ENCODE results near the gene LONRF3. TPM values are rescaled to one million over a fixed set of nuclear protein-coding genes. Genes with fewer than 3 reads are reported as not detected.

LONRF3 gene
- polyA plus RNA-seq, 1 donor (not counting 4 experiments of a cell fraction or from before 2014, with no cell fraction given), result not detected

- H3K4me1 ChIP-seq (ENCODE audit: control insufficient read depth, extremely low read depth, insufficient read depth, low read length), result no peaks in the 10 kb centered on the region
- H3K27me3 ChIP-seq (ENCODE audit: control insufficient read depth, extremely low read depth, insufficient read depth, low read length), result no peaks in the 10 kb centered on the region
- no peaks in the 10 kb centered on the region for H3K9me3 ChIP-seq (ENCODE audit: control insufficient read depth, low read depth, low read length)
- no peak for TF ChIP-seq CTCF (optimal IDR thresholded peaks at IDR 0.05 in 1 of 3, IDR thresholded peaks at IDR 0.05 in 1 of 3, conservative IDR thresholded peaks at IDR 0.05 in 1 of 3; ENCODE audit: extremely low read depth in 1 of 3, insufficient read depth in 2 of 3, low read length in 3 of 3)
- no peak for TF ChIP-seq EZH2 (IDR thresholded peaks at IDR 0.05; ENCODE audit: low read length)
- DNase-seq (ENCODE audit: low read depth, low spot score) (no peak), FAIRE-seq (no peak)
- no peak overlapping the region for H3K4me3 ChIP-seq (ENCODE audit: control insufficient read depth in 2 of 3, extremely low read depth in 1 of 3, insufficient read depth in 2 of 3, low read depth in 1 of 3, low read length in 3 of 3)
- H3K79me2 ChIP-seq (ENCODE audit: control insufficient read depth, insufficient read depth, low read length), result no peaks in the 10 kb centered on the region
- dilution Hi-C loops (cut with MboI; ENCODE audit: extremely low pct_ligation_motif_present, low sequenced_read_pairs), result no loop called here
- no peak overlapping the region for H3K4me2 ChIP-seq (ENCODE audit: control insufficient read depth, extremely low read depth, insufficient read depth, low read depth, low read length)
- H3K36me3 ChIP-seq (ENCODE audit: control insufficient read depth in 2 of 2, extremely low read depth in 1 of 2, insufficient read depth in 2 of 2, low read length in 2 of 2), result no peaks in the 10 kb centered on the region
- no peak overlapping the region for H3K27ac ChIP-seq (ENCODE audit: control insufficient read depth, insufficient read depth, low read length)
- H3K9me1 ChIP-seq (ENCODE audit: control insufficient read depth, extremely low read depth, insufficient read depth, low read length), result no peaks in the 10 kb centered on the region
- no peak overlapping the region for H2AFZ ChIP-seq (ENCODE audit: control insufficient read depth, low read length)
- no peaks in the 10 kb centered on the region for H4K20me1 ChIP-seq (ENCODE audit: control insufficient read depth, extremely low read depth, insufficient read depth, low read length)
- no peak overlapping the region for H3K9ac ChIP-seq (ENCODE audit: control insufficient read depth, extremely low read depth, insufficient read depth, low read length)
These were observed 31.3 kb upstream of the LONRF3 start for GRCh38 chrX:118943102-118943501.

GRCh38 chrX:118945921-118946320 lies 28.5 kb upstream of the LONRF3 start:
- DNase-seq (ENCODE audit: low read depth, low spot score) (no peak), FAIRE-seq (no peak)
- H3K4me1 ChIP-seq (ENCODE audit: control insufficient read depth, extremely low read depth, insufficient read depth, low read length), result no peaks in the 10 kb centered on the region
- H3K4me3 ChIP-seq (ENCODE audit: control insufficient read depth in 2 of 3, extremely low read depth in 1 of 3, insufficient read depth in 2 of 3, low read depth in 1 of 3, low read length in 3 of 3), result no peak overlapping the region
- H3K9me1 ChIP-seq (ENCODE audit: control insufficient read depth, extremely low read depth, insufficient read depth, low read length), result no peaks in the 10 kb centered on the region
- no peaks in the 10 kb centered on the region for H3K36me3 ChIP-seq (ENCODE audit: control insufficient read depth in 2 of 2, extremely low read depth in 1 of 2, insufficient read depth in 2 of 2, low read length in 2 of 2)
- H4K20me1 ChIP-seq (ENCODE audit: control insufficient read depth, extremely low read depth, insufficient read depth, low read length), result no peaks in the 10 kb centered on the region
- dilution Hi-C loops (cut with MboI; ENCODE audit: extremely low pct_ligation_motif_present, low sequenced_read_pairs), result no loop called here
- H3K27ac ChIP-seq (ENCODE audit: control insufficient read depth, insufficient read depth, low read length), result no peak overlapping the region
- H3K9ac ChIP-seq (ENCODE audit: control insufficient read depth, extremely low read depth, insufficient read depth, low read length), result no peak overlapping the region
- H3K27me3 ChIP-seq (ENCODE audit: control insufficient read depth, extremely low read depth, insufficient read depth, low read length), result no peaks in the 10 kb centered on the region
- H2AFZ ChIP-seq (ENCODE audit: control insufficient read depth, low read length), result no peak overlapping the region
- no peaks in the 10 kb centered on the region for H3K79me2 ChIP-seq (ENCODE audit: control insufficient read depth, insufficient read depth, low read length)
- H3K4me2 ChIP-seq (ENCODE audit: control insufficient read depth, extremely low read depth, insufficient read depth, low read depth, low read length), result no peak overlapping the region
- no peaks in the 10 kb centered on the region for H3K9me3 ChIP-seq (ENCODE audit: control insufficient read depth, low read depth, low read length)
- no peak for TF ChIP-seq CTCF (optimal IDR thresholded peaks at IDR 0.05 in 1 of 3, IDR thresholded peaks at IDR 0.05 in 1 of 3, conservative IDR thresholded peaks at IDR 0.05 in 1 of 3; ENCODE audit: extremely low read depth in 1 of 3, insufficient read depth in 2 of 3, low read length in 3 of 3)
- TF ChIP-seq EZH2 (IDR thresholded peaks at IDR 0.05; ENCODE audit: low read length), result no peak
